WERI-Rb-1 (cell line): Measurements from ENCODE around the gene SPNS3.

ENCODE experiments used
- DNase-seq: peaks from one replicate; pipeline ENCODE4 v3.0.0-alpha.2; 2020
- H3K27ac ChIP-seq: fragments of 250-450 bp; sonication (Bioruptor Pico); 2 replicates; pipeline ENCODE4 v1.5.1; 2020; ENCODE audit warnings: mild to moderate bottlenecking, moderate library complexity
- H3K27me3 ChIP-seq: fragments of 250-450 bp; sonication (Bioruptor Pico); 2 replicates; pipeline ENCODE4 v1.5.1; 2021; ENCODE audit warnings: mild to moderate bottlenecking, low read depth, moderate library complexity; ENCODE audit not compliant: insufficient read depth, severe bottlenecking
- H3K36me3 ChIP-seq: fragments of 250-450 bp; sonication (Bioruptor Pico); 2 replicates; pipeline ENCODE4 v1.5.1; 2020; ENCODE audit warnings: mild to moderate bottlenecking, moderate library complexity
- H3K4me3 ChIP-seq: 2 replicates; pipeline ENCODE4 v1.5.1; 2011; ENCODE audit warnings: low read depth, mild to moderate bottlenecking, control low read depth, low read length
- H3K9me3 ChIP-seq: fragments of 250-450 bp; sonication (Bioruptor Pico); 2 replicates; pipeline ENCODE4 v1.5.1; 2021; ENCODE audit warnings: mild to moderate bottlenecking, moderate library complexity; ENCODE audit not compliant: severe bottlenecking
- TF ChIP-seq, protein P1 (sequence below): IDR thresholded peaks from 2 replicates; pipeline ENCODE4 v1.5.1; 2011; ENCODE audit warnings: low read depth, mild to moderate bottlenecking, control low read depth, inconsistent platforms, low read length

SPNS3 gene

GRCh38 chr17:4523946-4524345 is 90.2 kb downstream of the SPNS3 start:
- Histone ChIP-seq H3K9me3 (no peaks in the 10 kb centered on the region), H3K27ac (no peak overlapping the region), H3K36me3 (no peaks in the 10 kb centered on the region), H3K27me3 (no peaks in the 10 kb centered on the region), H3K4me3 (no peak overlapping the region)
- DNase-seq: no peak
- TF ChIP-seq, protein P1, sequence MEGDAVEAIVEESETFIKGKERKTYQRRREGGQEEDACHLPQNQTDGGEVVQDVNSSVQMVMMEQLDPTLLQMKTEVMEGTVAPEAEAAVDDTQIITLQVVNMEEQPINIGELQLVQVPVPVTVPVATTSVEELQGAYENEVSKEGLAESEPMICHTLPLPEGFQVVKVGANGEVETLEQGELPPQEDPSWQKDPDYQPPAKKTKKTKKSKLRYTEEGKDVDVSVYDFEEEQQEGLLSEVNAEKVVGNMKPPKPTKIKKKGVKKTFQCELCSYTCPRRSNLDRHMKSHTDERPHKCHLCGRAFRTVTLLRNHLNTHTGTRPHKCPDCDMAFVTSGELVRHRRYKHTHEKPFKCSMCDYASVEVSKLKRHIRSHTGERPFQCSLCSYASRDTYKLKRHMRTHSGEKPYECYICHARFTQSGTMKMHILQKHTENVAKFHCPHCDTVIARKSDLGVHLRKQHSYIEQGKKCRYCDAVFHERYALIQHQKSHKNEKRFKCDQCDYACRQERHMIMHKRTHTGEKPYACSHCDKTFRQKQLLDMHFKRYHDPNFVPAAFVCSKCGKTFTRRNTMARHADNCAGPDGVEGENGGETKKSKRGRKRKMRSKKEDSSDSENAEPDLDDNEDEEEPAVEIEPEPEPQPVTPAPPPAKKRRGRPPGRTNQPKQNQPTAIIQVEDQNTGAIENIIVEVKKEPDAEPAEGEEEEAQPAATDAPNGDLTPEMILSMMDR: no peak

- no peak overlapping the region for H3K4me3 ChIP-seq
- no peaks in the 10 kb centered on the region for H3K9me3 ChIP-seq
- no peaks in the 10 kb centered on the region for H3K36me3 ChIP-seq
- TF ChIP-seq, protein P1: no peak
- no peak overlapping the region for H3K27ac ChIP-seq
- DNase-seq: no peak
- H3K27me3 ChIP-seq: no peaks in the 10 kb centered on the region
These were observed 92.1 kb downstream of the SPNS3 start for GRCh38 chr17:4525691-4526397.

GRCh38 chr17:4527134-4527533 is 93.4 kb downstream of the SPNS3 start:
- DNase-seq: no peak
- Histone ChIP-seq H3K9me3 (no peaks in the 10 kb centered on the region), H3K36me3 (no peaks in the 10 kb centered on the region), H3K27ac (no peak overlapping the region), H3K27me3 (no peaks in the 10 kb centered on the region), H3K4me3 (no peak overlapping the region)
- TF ChIP-seq, protein P1: no peak

- DNase-seq: no peak
These were observed 93.9 kb downstream of the SPNS3 start for GRCh38 chr17:4527566-4528125.

DNA sequence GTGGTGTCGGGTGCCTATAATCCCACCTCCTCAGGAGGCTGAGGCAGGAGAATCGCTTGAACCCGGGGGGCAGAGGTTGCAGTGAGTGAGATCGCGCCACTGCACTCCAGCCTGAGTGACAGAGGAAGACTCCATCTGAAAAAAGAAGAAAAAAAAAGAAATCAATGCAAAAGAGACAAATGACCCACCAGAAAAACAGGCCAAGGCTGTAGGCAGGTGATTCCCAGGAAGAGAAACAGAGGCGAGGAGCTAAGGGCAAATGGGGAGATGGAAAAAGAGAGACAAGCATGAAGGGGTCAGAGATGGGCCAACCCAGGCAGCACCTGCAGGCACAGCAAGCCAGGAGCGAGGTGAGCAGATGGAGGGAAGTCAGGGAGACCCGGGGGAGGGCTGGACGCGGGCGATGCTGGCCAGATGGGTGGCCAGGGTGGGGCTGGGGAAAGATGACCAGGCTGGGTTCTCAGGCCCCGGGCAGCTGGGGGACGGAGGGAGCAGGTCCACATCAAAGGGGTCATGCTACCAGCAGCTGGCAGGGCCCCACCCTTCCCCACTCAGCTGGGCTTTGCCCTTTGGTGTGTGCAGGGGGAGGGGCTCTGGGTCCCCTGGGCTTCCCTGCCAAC is 95.9 kb downstream of the SPNS3 start:
- Histone ChIP-seq H3K27ac (peak overlapping the region; percentile 52), H3K27me3 (no peaks in the 10 kb centered on the region), H3K36me3 (no peaks in the 10 kb centered on the region), H3K4me3 (no peak overlapping the region), H3K9me3 (no peaks in the 10 kb centered on the region)
- DNase-seq: peak; percentile 77
- TF ChIP-seq, protein P1: no peak

More at GRCh38 chr17:4527566-4528125, 93.9 kb downstream of the SPNS3 start:
- Histone ChIP-seq H3K4me3 (no peak overlapping the region), H3K9me3 (no peaks in the 10 kb centered on the region), H3K27ac (no peak overlapping the region), H3K36me3 (no peaks in the 10 kb centered on the region), H3K27me3 (no peaks in the 10 kb centered on the region)
- TF ChIP-seq, protein P1: no peak
